HG03469 (cell line): Measurements from ENCODE around the gene DPM3.
"Not testable (repeated sequence)": the region's sequence is repeated elsewhere in the genome, so short reads cannot be mapped to it uniquely, and the experiment has no call there.

ENCODE experiments used
- ATAC-seq: cut with Tn5 transposase; IDR thresholded peaks from one replicate; pipeline ENCODE4 v1.9.1; 2021; ENCODE audit warnings: mild to moderate bottlenecking, moderate library complexity, moderate number of reproducible peaks; ENCODE audit not compliant: unreplicated experiment

Gene DPM3

DNA sequence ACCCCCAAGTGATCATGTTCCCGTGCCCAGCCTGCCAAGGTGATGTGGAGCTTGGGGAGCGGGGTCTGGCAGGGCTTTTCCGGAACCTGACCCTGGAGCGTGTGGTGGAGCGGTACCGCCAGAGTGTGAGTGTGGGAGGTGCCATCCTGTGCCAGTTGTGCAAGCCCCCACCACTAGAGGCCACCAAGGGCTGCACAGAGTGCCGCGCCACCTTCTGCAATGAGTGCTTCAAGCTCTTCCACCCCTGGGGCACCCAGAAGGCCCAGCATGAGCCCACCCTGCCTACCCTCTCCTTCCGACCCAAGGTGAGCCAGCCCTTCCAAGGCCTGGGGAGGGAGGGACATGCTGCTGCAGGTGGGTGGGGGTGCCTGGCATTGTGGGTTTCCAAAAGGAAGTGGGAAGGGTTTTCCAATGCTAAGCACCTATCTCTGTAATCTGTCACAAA is 35.6 kb upstream of the DPM3 start:
- ATAC-seq, result no peak

DNA sequence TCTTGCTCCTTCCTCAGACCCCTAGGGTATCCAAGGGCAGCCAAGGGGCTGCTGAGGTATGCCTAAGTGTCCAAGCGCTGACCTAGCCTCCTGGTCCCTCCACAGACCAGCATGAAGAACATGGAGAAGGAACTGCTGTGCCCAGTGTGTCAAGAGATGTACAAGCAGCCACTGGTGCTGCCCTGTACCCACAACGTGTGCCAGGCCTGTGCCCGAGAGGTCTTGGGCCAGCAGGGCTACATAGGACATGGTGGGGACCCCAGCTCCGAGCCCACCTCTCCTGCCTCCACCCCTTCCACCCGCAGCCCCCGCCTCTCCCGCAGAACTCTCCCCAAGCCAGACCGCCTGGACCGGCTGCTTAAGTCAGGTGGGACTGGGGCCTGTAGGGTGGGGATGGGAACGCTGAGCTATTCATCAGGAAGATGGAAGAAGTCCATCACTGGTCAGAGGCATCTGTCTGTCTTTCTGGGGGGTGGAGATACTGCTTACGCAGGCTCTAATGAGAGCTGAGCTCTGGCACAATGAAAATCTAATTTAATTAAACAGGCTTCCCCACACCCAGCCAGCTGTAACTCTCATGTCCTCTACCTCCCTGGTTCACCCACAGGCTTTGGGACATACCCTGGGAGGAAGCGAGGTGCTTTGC is 35.1 kb upstream of the DPM3 start:
- no peak for ATAC-seq

- ATAC-seq, result no peak
These were observed 34.3 kb upstream of the DPM3 start for GRCh38 chr1:155174324-155175280.

DNA sequence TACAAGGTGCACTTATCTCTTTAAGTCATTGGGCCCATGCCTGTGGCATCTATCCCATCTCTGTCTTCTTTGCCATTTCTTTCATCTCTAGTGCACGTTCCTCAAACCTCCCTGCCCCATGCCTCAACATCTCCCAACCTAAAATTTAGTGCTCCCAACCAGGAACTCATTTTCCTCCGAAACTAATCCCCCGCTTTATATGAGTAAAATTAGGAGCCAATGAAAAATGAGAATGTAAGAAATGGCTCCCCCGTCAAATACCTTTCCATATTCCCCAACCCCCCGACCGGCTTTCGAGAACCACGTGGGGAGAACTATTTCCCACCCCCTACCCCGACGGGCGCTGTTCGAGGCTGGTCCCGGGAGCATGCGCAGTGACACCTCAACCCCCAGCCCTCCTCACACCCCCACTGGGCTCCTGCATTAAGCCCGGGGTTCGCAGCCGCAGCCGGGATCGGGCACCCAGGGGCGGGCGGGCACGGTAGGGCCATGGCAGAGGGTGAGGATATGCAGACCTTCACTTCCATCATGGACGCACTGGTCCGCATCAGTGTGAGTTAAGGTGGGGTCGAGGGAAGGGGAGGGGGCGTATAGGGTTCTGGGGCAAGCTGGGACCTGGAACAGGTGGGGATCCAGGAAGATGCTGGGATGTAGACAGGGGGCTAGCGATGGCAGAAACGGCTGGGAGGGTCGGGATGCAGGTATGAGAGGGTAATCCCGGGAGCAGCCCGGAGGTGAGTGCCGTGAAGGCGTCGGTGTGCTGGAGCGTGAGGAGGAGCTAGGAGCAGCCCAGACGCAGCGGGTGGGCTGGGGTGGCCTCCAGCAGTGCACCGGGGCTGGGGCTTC is 33.4 kb upstream of the DPM3 start, which contains the start of gene TRIM46:
Gene TRIM46 (plus strand): TSS at position 372 of the 846 bp plus-strand sequence. CDS start 118 bp downstream, at position 490.
- ATAC-seq, result no peak

DNA sequence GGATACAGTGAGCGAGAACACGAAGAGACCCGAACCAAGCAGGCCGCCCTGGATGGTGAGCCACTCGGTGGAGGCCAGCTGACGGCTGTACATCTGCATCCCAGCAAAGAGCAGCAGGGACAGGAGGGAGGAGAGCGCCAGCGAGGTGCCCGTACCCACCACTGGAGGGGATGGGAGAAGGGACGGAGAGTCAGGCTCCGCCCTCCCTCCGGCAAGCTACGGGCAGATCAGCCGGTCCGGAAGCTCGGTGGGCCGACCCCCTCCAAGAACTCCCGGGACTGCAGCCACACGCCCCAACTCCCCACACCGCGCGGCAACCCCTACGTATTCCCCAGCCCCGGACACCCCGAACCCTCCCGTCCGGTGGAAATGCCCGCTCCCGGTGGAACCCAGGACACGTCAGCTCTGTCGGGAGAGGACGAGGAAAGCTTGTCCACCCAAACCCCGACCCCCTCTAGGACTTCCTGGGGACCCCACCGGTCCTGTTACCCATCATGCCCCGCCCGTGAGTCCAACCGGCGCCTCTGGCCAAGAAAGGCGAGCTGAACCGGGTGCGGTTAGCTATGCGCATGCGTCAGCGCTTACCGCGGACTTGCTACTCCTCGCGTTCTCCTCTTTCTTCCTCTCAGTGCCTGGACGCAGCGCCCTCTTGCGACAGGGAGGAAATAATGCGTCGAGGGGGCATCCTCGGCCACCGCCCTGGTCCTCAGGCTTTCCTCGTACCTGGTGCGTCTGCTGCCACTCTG is 32.6 kb upstream of the DPM3 start, which contains the start of gene KRTCAP2:
Gene KRTCAP2 (minus strand): TSS at position 573 of the 746 bp plus-strand sequence. CDS start 80 bp downstream, at position 493.
- ATAC-seq, result peak; percentile 48

- ATAC-seq, result no peak
These were observed 31.8 kb upstream of the DPM3 start for GRCh38 chr1:155171836-155172731.

GRCh38 chr1:155170806-155171205 is 30.5 kb upstream of the DPM3 start:
- no peak for ATAC-seq

GRCh38 chr1:155170101-155170785 is 29.9 kb upstream of the DPM3 start:
- no peak for ATAC-seq

DNA sequence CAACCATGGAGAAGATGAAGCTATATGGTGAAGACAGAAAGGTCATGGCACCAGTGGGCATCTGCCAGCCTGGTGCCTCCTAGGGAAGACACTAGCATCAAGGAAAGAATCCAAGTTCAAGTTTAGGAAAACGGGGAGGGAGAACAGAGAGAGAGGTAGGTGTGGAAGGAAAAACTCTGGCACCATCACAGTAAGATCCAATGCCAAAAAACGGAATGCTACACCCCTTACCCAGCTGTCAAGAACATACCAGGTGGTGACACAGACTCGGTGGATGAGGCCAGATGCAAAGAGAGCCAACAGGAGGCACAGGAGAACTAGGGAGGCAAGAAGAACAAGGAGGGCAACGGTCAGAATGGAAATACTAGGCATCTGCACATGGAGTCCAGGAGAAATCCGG is 29.2 kb upstream of the DPM3 start:
- no peak for ATAC-seq

- no peak for ATAC-seq
These were observed 28.3 kb upstream of the DPM3 start for GRCh38 chr1:155168456-155169210.

DNA sequence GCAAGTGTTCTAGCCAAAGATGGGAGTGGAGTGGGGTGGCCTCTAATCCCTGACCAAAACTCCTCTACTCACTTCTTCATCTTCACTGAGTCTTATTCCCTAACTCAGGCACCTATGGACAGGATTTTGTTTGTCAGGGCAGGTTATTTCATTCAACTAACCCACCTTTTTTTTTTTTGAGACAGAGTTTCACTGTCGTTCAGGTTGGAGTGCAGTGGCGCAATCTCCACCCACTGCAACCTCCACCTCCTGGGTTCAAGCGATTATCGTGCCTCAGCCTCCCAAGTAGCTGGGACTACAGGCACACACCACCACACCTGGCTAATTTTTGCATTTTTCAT is 27.7 kb upstream of the DPM3 start:
- ATAC-seq, result not testable (repeated sequence)

- ATAC-seq, result no peak
These were observed 27.1 kb upstream of the DPM3 start for GRCh38 chr1:155167166-155168104.

GRCh38 chr1:155166471-155167165 is 26.3 kb upstream of the DPM3 start:
- ATAC-seq, result no peak

DNA sequence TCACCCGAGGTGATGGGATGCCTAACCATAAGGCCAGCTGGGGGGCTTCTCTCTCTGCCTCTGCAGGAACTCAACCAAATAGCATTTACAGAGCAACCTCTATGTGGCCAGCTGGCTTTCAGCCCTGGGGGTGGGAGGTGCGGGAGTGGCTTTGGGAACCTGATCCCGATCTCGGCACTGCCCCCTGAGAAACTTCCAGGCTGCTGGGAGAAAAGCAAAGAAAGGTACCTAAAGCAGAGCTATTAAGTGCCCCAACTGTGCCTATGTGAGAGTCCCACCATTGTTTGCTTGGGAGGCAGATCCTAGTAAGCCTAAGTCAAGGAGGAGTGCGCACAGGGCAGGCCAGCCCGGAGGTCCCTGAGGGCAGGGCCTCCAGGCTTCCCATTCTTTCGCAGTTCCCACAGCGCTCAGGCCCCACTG is 25.7 kb upstream of the DPM3 start:
- no peak for ATAC-seq

DNA sequence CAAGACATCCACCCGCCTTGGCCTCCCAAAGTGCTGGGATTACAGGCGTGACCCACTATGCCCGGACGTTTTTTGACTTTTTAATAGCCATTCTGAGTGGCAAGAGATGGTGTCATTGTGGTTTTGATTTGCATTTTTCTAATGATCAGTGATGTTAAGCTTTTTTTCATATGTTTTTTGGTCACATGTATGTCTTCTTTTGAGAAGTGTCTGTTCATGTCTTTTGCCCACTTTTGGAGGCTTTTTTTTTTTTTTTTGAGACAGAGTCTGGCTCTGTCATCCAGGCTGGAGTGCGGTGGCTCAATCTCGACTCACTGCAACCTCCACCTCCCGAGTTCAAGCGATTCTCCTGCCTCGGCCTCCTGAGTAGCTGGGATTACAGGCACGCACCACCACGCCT is 24.3 kb upstream of the DPM3 start:
- ATAC-seq, result not testable (repeated sequence)

DNA sequence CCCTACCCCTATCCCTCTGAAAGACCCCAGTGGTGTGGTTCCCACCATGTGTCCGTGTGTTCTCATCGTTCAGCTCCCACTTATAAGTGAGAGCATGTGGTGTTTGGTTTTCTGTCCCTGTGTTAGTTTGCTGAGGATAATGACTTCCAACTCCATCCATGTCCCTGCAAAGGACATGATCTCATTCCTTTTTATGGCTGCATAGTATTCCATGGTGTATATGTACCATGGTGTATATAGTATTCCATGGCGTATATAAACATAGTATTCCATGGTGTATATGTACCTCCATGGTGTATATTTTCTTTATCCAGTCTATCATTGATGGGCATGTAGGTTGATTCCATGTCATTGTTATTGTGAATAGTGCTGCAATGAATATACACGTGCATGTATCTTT is 23.5 kb upstream of the DPM3 start:
- ATAC-seq, result not testable (repeated sequence)
